Smooth muscle cell (in vitro differentiated cells): ENCODE results near the gene PRLR. TPM values are rescaled to one million over a fixed set of nuclear protein-coding genes. Genes with fewer than 3 reads are reported as not detected.
"Not testable (repeated sequence)": the region's sequence is repeated elsewhere in the genome, so short reads cannot be mapped to it uniquely, and the experiment has no call there.

Experiments
- DNase-seq: peaks from one replicate; lab custom pipeline; 2025; ENCODE audit not compliant: unreplicated experiment; lab: John Stamatoyannopoulos, UW
- H2AFZ ChIP-seq: fragments of 200-600 bp; sonication (generic); 2 replicates; pipeline ENCODE4 v1.6.0; 2016; ENCODE audit warnings: antibody characterized with exemption, low read depth, mild to moderate bottlenecking
- H3F3A ChIP-seq: fragments of 200-600 bp; sonication (generic); 2 replicates; pipeline ENCODE4 v1.6.0; 2017; ENCODE audit warnings: antibody characterized with exemption, low read depth
- H3K27ac ChIP-seq: fragments of 200-600 bp; sonication (generic); 2 replicates; pipeline ENCODE4 v1.5.1; 2016; ENCODE audit warnings: low read depth, mild to moderate bottlenecking
- H3K27me3 ChIP-seq: fragments of 200-600 bp; sonication (generic); 2 replicates; pipeline ENCODE4 v1.6.1; 2016; ENCODE audit warnings: low read depth, mild to moderate bottlenecking
- H3K36me3 ChIP-seq: fragments of 200-600 bp; sonication (generic); 2 replicates; pipeline ENCODE4 v1.5.1; 2016; ENCODE audit warnings: low read depth
- H3K4me1 ChIP-seq: fragments of 200-600 bp; sonication (generic); 2 replicates; pipeline ENCODE4 v1.5.1; 2016; ENCODE audit warnings: low read depth
- H3K4me2 ChIP-seq: fragments of 200-600 bp; sonication (generic); 2 replicates; pipeline ENCODE4 v1.6.0; 2016; ENCODE audit warnings: mild to moderate bottlenecking
- H3K4me3 ChIP-seq: fragments of 200-600 bp; sonication (generic); 2 replicates; pipeline ENCODE4 v1.5.1; 2016; ENCODE audit warnings: mild to moderate bottlenecking
- H3K79me2 ChIP-seq: fragments of 200-600 bp; sonication (generic); 2 replicates; pipeline ENCODE4 v1.6.0; 2016; ENCODE audit warnings: low read depth, mild to moderate bottlenecking
- H3K9ac ChIP-seq: fragments of 200-600 bp; sonication (generic); 2 replicates; pipeline ENCODE4 v1.6.0; 2016; ENCODE audit warnings: low read depth
- H3K9me3 ChIP-seq: fragments of 200-600 bp; sonication (generic); replicated peaks from 2 replicates; pipeline ENCODE4 v1.5.1; 2016; ENCODE audit warnings: low read depth
- H4K20me1 ChIP-seq: fragments of 200-600 bp; sonication (generic); 2 replicates; pipeline ENCODE4 v1.6.0; 2016; ENCODE audit warnings: low read depth
- CTCF ChIP-seq: fragments of 200-600 bp; sonication (generic); IDR thresholded peaks from 2 replicates; pipeline ENCODE4 v1.5.1; 2017; ENCODE audit warnings: borderline replicate concordance, mild to moderate bottlenecking, antibody characterized with exemption; ENCODE audit not compliant: insufficient read depth, poor library complexity, severe bottlenecking
- WGBS: methylation state at CpG from one replicate; pipeline ENCODE4 v1.1.7; 2016; ENCODE audit warnings: low lambda C conversion rate; 5-methylcytosine and 5-hydroxymethylcytosine counted together
- polyA plus RNA-seq: library from polyadenylated mRNA; unstranded; fragments of >200 nt; fragmentation: Nextera tagmentation; extraction: Ambion mirVana; gene quantifications from 2 replicates; pipeline ENCODE4 v1.2.1, GENCODE V29; 2016
- total RNA-seq: library from RNA; depleted of rRNA; stranded (reverse); fragments of >200 nt; gene quantifications from 2 replicates; pipeline ENCODE4 v1.2.3, GENCODE V29; 2014

The PRLR gene
- total and polyA plus RNA-seq, 2 experiments from 2014 or later: 2.3 to 47.4 TPM

- Histone ChIP-seq H3K9me3 (no peaks in the 10 kb centered on the region), H3K36me3 (no peaks in the 10 kb centered on the region), H3K4me1 (no peaks in the 10 kb centered on the region), H3K4me2 (no peak overlapping the region), H3K27me3 (no peaks in the 10 kb centered on the region), H3K9ac (no peak overlapping the region), H2AFZ (no peak overlapping the region), H3K79me2 (no peaks in the 10 kb centered on the region), H4K20me1 (no peaks in the 10 kb centered on the region), H3K4me3 (no peak overlapping the region), H3K27ac (no peak overlapping the region), H3F3A (no peaks in the 10 kb centered on the region)
- WGBS: 84% methylated on average over 4 of the region's 4 CpGs
- DNase-seq: no peak
- no peak for TF ChIP-seq CTCF
Observed at GRCh38 chr5:35036536-35036935, 193.8 kb downstream of the PRLR start.

GRCh38 chr5:35035929-35036328 lies 194.4 kb downstream of the PRLR start:
- not testable (repeated sequence) for H3K9ac ChIP-seq, H3K36me3 ChIP-seq, H3K27ac ChIP-seq, H4K20me1 ChIP-seq, H3K79me2 ChIP-seq, H2AFZ ChIP-seq, DNase-seq, H3K27me3 ChIP-seq, H3K4me2 ChIP-seq, H3F3A ChIP-seq, H3K4me3 ChIP-seq, H3K4me1 ChIP-seq, H3K9me3 ChIP-seq
- 88% methylated on average over 4 of the region's 4 CpGs for WGBS

GRCh38 chr5:35035271-35035670 lies 195.0 kb downstream of the PRLR start:
- Histone ChIP-seq H3K4me2 (no peak overlapping the region), H3K79me2 (no peaks in the 10 kb centered on the region), H3K4me3 (no peak overlapping the region), H4K20me1 (no peaks in the 10 kb centered on the region), H3F3A (no peaks in the 10 kb centered on the region), H2AFZ (no peak overlapping the region), H3K4me1 (no peaks in the 10 kb centered on the region), H3K9ac (no peak overlapping the region), H3K27ac (no peak overlapping the region), H3K27me3 (no peaks in the 10 kb centered on the region), H3K36me3 (no peaks in the 10 kb centered on the region), H3K9me3 (no peaks in the 10 kb centered on the region)
- 67% methylated on average over 3 of the region's 3 CpGs for WGBS
- no peak for DNase-seq
- TF ChIP-seq CTCF: no peak

- H3K4me1 ChIP-seq: no peaks in the 10 kb centered on the region
- H4K20me1 ChIP-seq: no peaks in the 10 kb centered on the region
- H3K27me3 ChIP-seq: no peaks in the 10 kb centered on the region
- no peaks in the 10 kb centered on the region for H3K79me2 ChIP-seq
- H3F3A ChIP-seq: no peaks in the 10 kb centered on the region
- no peaks in the 10 kb centered on the region for H3K9me3 ChIP-seq
- no peak overlapping the region for H2AFZ ChIP-seq
- H3K4me3 ChIP-seq: no peak overlapping the region
- no peak for DNase-seq
- no peak for TF ChIP-seq CTCF
- H3K27ac ChIP-seq: no peak overlapping the region
- no peak overlapping the region for H3K9ac ChIP-seq
- WGBS: 91% methylated on average over 6 of the region's 6 CpGs
- no peaks in the 10 kb centered on the region for H3K36me3 ChIP-seq
- H3K4me2 ChIP-seq: no peak overlapping the region
Observed at GRCh38 chr5:35032356-35032755, 197.9 kb downstream of the PRLR start.
